ENCODE results near the gene TNNT2. TPM values are rescaled to one million over a fixed set of nuclear protein-coding genes. Genes with fewer than 3 reads are reported as not detected.
A peak's percentile ranks its signal among the peaks of the same experiment; 100 is the strongest.

The TNNT2 gene
- total and polyA plus RNA-seq, 2 of the 13 experiments (the other 11 are each of a cell fraction or from before 2014, with no cell fraction given), result 0.20 to 0.63 TPM

DNA sequence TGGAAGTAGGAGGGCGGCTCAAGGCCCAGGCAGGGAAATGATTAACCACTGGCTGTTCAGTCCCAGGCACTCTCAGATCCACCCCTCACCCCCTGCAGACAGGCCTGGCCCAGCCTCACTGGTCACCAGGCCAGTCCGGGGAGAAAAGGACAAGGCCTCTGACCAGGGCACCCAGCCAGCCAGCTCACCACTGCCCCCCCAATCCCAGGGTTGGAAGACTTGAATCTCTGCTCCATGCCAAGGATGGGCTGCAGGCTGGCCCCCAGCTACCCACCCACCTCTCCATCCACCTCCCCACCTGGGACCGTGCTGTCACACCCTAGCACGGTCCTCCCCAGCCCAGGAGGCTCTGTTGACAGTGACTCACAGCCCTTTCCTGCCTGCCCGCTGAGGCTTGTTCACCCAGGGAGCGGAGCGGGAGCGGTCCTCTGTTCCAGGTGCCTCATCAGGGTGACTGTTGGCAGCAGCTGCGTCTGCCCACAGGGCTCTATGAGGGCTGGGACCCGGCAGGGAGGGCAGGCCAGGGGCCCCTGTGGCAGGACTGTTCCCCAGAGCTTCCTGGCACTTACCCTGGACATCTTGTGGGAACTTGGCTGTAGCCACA is 19.5 kb upstream of the TNNT2 start (continued):
- TF ChIP-seq ZC3H4 (CRISPR knock-in tag; IDR thresholded peaks at IDR 0.05; ENCODE audit: borderline replicate concordance) (no peak), MED1 (CRISPR knock-in tag; IDR thresholded peaks at IDR 0.05) (peak; percentile 36; the same call in 1 of the 2 replicates), POLR2A (IDR thresholded peaks at IDR 0.05; ENCODE audit: insufficient read depth in 1 of 2, low read depth in 2 of 2, low read length in 2 of 2) (peak; percentile 47 to 53; a peak in 3 of 4 replicates), ZNF263 (CRISPR knock-in tag; IDR thresholded peaks at IDR 0.05) (peak; percentile 92), MIXL1 (CRISPR knock-in tag; IDR thresholded peaks at IDR 0.05) (0 out of 2 replicates have a peak, but pooled peaks have one; percentile 8), ZNF160 (CRISPR knock-in tag; IDR thresholded peaks at IDR 0.05) (no peak), ZNF780A (CRISPR knock-in tag; IDR thresholded peaks at IDR 0.05) (no peak), PAF1 (CRISPR knock-in tag; IDR thresholded peaks at IDR 0.05) (no peak), PRPF4 (IDR thresholded peaks at IDR 0.05; ENCODE audit: low read depth, low read length, poor library complexity, severe bottlenecking) (no peak), FOSL2 (CRISPR knock-in tag; IDR thresholded peaks at IDR 0.05) (peak; percentile 94), EHMT2 (IDR thresholded peaks at IDR 0.05; ENCODE audit: borderline replicate concordance, low read depth, low read length) (no peak), ZNF776 (CRISPR knock-in tag; IDR thresholded peaks at IDR 0.05) (no peak), MATR3 (CRISPR knock-in tag; IDR thresholded peaks at IDR 0.05) (no peak)
- TF ChIP-seq, protein P1, sequence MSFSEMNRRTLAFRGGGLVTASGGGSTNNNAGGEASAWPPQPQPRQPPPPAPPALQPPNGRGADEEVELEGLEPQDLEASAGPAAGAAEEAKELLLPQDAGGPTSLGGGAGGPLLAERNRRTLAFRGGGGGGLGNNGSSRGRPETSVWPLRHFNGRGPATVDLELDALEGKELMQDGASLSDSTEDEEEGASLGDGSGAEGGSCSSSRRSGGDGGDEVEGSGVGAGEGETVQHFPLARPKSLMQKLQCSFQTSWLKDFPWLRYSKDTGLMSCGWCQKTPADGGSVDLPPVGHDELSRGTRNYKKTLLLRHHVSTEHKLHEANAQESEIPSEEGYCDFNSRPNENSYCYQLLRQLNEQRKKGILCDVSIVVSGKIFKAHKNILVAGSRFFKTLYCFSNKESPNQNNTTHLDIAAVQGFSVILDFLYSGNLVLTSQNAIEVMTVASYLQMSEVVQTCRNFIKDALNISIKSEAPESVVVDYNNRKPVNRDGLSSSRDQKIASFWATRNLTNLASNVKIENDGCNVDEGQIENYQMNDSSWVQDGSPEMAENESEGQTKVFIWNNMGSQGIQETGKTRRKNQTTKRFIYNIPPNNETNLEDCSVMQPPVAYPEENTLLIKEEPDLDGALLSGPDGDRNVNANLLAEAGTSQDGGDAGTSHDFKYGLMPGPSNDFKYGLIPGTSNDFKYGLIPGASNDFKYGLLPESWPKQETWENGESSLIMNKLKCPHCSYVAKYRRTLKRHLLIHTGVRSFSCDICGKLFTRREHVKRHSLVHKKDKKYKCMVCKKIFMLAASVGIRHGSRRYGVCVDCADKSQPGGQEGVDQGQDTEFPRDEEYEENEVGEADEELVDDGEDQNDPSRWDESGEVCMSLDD (CRISPR knock-in tag; IDR thresholded peaks at IDR 0.05; ENCODE audit: borderline replicate concordance), result 0 out of 2 replicates have a peak, but pooled peaks have one; percentile 21
- TF ChIP-seq, protein P2, sequence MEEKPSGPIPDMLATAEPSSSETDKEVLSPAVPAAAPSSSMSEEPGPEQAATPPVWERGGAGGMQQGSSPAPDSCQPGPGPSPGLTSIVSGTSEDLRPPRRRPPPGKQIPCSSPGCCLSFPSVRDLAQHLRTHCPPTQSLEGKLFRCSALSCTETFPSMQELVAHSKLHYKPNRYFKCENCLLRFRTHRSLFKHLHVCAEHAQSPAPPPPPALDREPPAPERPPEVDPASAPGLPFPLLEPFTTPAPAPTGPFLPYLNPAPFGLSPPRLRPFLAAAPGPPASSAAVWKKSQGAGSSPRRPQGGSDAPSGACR (CRISPR knock-in tag; IDR thresholded peaks at IDR 0.05), result 0 out of 2 replicates have a peak, but pooled peaks have one; percentile 20
- TF ChIP-seq, protein P3, sequence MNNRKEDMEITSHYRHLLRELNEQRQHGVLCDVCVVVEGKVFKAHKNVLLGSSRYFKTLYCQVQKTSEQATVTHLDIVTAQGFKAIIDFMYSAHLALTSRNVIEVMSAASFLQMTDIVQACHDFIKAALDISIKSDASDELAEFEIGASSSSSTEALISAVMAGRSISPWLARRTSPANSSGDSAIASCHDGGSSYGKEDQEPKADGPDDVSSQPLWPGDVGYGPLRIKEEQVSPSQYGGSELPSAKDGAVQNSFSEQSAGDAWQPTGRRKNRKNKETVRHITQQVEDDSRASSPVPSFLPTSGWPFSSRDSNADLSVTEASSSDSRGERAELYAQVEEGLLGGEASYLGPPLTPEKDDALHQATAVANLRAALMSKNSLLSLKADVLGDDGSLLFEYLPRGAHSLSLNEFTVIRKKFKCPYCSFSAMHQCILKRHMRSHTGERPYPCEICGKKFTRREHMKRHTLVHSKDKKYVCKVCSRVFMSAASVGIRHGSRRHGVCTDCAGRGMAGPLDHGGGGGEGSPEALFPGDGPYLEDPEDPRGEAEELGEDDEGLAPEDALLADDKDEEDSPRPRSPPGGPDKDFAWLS (CRISPR knock-in tag; IDR thresholded peaks at IDR 0.05; ENCODE audit: borderline replicate concordance), result no peak
- TF ChIP-seq, protein P4, sequence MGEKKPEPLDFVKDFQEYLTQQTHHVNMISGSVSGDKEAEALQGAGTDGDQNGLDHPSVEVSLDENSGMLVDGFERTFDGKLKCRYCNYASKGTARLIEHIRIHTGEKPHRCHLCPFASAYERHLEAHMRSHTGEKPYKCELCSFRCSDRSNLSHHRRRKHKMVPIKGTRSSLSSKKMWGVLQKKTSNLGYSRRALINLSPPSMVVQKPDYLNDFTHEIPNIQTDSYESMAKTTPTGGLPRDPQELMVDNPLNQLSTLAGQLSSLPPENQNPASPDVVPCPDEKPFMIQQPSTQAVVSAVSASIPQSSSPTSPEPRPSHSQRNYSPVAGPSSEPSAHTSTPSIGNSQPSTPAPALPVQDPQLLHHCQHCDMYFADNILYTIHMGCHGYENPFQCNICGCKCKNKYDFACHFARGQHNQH (CRISPR knock-in tag; IDR thresholded peaks at IDR 0.05), result peak; percentile 42; the same call in 1 of the 2 replicates
- TF ChIP-seq, protein P5, sequence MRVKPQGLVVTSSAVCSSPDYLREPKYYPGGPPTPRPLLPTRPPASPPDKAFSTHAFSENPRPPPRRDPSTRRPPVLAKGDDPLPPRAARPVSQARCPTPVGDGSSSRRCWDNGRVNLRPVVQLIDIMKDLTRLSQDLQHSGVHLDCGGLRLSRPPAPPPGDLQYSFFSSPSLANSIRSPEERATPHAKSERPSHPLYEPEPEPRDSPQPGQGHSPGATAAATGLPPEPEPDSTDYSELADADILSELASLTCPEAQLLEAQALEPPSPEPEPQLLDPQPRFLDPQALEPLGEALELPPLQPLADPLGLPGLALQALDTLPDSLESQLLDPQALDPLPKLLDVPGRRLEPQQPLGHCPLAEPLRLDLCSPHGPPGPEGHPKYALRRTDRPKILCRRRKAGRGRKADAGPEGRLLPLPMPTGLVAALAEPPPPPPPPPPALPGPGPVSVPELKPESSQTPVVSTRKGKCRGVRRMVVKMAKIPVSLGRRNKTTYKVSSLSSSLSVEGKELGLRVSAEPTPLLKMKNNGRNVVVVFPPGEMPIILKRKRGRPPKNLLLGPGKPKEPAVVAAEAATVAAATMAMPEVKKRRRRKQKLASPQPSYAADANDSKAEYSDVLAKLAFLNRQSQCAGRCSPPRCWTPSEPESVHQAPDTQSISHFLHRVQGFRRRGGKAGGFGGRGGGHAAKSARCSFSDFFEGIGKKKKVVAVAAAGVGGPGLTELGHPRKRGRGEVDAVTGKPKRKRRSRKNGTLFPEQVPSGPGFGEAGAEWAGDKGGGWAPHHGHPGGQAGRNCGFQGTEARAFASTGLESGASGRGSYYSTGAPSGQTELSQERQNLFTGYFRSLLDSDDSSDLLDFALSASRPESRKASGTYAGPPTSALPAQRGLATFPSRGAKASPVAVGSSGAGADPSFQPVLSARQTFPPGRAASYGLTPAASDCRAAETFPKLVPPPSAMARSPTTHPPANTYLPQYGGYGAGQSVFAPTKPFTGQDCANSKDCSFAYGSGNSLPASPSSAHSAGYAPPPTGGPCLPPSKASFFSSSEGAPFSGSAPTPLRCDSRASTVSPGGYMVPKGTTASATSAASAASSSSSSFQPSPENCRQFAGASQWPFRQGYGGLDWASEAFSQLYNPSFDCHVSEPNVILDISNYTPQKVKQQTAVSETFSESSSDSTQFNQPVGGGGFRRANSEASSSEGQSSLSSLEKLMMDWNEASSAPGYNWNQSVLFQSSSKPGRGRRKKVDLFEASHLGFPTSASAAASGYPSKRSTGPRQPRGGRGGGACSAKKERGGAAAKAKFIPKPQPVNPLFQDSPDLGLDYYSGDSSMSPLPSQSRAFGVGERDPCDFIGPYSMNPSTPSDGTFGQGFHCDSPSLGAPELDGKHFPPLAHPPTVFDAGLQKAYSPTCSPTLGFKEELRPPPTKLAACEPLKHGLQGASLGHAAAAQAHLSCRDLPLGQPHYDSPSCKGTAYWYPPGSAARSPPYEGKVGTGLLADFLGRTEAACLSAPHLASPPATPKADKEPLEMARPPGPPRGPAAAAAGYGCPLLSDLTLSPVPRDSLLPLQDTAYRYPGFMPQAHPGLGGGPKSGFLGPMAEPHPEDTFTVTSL (CRISPR knock-in tag; IDR thresholded peaks at IDR 0.05; ENCODE audit: borderline replicate concordance), result peak; percentile 72; the same call in 1 of the 2 replicates
